Measurements from ENCODE around the gene LEPROT.
"Not testable (repeated sequence)": the region's sequence is repeated elsewhere in the genome, so short reads cannot be mapped to it uniquely, and the experiment has no call there.

LEPROT gene

DNA sequence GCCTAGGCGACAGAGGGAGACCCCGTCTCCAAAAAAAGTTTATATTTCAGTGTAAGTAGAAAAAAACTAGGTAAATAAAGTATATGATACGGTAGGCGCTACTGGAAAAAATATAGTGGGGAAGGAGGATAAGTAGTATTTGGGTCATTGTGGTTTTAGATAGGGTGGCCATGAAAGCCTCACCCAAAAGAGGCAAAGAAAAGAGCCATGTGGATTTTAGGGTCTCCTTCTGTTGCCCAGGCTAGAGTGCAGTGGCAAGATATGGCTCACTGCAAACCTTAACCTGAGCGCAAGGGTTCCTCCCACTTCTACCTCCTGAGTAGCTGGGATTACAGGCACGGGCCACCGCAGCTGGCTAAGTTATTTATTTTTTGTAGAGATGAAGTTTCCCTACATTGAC is 17.1 kb downstream of the LEPROT start:
- no peak for DNase-seq (ENCODE audit: low spot score)

DNA sequence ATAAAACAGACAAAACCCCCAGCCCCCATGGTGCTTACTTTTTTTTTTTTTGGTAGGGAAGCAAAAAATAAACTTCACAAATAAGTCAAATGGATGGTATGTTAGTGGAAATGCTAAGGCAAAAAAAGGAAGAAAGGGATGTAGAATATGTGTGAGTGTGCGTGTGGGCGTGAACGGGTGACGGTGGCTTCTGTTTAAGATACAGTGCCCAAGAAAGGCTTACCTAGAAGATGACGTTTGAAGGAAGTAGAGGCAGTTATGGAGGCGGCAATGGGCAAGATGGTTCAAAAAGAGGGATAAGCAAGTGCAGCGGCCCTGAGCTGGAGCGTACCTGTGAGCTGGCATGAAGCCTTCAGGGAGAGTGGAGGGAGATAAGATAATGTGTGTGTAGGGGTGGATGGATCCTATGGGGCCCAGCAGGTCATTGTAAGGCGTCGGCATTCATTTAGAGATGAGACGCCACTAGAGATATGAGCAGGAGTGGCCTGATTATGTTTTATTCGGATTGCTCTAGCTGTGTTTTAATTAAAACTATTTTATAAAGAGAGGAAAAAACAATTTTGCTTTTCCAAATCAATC is 19.9 kb downstream of the LEPROT start:
- no peak for DNase-seq (ENCODE audit: low spot score)

DNA sequence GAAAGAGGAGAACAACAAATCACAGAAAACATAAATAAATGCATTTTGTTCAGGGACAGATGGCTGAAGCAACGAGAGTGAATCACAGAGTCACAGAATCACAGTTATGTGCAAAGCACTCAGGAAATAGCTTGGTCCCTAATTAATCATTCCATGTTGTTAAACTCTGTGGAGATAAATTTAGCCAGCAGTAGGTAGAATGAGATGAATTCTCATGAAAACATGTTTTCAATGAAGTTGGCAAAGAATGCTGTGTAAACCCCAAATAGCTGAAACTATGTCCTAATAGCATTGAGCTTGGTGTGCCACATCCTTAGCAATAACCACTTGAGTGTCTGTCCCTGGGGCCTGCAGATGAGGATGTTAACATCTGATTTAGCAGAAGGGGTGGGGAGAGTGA is 20.4 kb downstream of the LEPROT start:
- no peak for DNase-seq (ENCODE audit: low spot score)

DNA sequence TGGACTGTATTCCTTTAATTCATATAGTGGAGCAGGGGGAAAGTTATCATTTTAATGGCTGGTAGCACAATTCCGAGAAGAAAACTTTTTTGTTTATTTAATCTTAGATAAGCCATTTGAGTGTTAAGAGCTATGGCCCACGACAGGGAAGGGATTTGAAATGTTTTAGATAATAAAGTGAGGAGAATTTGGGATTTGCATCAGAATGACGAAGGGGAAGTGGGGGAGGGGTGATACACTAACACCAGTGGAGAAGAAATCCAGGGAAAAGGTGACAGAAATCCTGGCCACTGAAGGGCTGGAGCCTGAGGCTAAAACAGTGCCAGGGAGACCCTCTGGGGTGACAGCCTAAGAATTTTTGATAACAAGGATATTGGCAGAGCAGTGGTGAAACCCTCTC is 21.0 kb downstream of the LEPROT start:
- no peak for DNase-seq (ENCODE audit: low spot score)

DNA sequence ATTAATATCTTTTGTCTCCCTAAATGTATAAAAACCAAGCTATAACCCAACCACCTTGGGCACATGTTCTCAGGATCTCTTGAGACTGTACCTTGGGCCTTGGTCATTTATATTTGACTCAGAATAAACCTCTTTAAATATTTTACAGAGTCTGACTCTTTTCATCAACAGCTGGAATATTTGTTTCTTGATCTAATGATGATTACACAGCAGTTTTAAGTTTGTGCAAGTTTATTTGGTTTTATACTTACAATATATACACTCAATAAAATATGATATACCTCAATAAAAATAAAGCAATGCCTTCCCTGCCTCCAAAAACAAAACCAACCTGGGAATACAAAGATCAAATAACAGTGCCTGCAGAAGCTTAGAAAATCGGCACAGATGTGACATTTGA is 22.0 kb downstream of the LEPROT start:
- no peak for DNase-seq (ENCODE audit: low spot score)

DNA sequence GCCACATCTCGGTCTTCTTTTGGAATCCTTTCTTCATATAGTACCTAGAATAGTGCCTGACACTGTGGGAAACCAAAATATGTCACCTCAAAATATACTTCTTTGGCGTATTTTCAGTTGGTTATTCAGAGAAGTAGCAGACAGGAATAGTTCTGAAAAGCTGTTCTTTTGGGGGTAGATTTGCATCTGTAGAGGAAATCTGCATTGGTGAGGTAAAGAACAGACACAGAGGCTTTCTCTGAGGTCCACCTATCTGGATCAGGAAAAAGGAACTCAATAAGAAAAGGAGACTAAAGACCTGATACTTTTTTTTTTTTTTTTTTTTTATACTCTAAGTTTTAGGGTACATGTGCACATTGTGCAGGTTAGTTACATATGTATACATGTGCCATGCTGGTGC is 23.2 kb downstream of the LEPROT start:
- DNase-seq (ENCODE audit: low spot score) = no peak

DNA sequence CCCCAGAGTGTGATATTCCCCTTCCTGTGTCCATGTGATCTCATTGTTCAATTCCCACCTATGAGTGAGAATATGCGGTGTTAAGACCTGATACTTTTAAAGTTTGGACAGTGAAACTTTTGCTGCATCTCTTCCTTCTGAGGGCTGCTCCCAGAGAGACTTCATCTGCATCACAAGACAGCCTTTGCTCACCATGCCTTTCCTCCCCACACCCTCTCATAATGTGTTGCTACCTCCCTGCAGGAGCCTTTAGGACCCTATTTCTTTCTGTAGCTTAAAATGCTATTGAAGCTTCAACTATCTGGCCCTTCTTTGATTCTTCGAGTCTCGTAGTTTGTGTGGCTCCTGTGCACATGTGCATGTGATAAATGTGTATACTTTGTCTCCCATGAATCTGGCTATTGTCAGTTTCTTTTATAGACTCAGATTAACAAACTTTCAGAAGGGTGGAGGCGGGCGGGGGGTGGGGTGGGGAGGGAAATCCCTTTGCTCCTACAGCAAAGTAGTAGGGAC is 23.7 kb downstream of the LEPROT start:
- DNase-seq (ENCODE audit: low spot score) = no peak

DNA sequence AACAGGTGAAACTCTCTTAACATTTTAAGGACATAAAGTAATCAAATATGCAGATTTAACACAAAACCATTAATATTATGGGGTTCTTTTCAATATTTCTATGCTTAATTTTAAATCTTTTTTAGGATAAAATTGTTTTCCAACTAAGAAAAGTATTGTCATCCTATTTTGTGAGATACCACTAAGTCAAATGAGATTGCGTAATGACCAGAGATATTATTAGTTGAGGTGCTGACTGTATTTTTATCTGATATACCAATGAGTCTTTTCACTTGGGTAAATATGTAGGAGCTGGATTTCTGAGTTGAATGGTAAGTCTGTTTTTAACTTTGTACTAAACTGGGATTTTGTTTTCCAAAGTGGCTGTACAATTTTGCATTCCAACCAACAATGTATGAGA is 25.4 kb downstream of the LEPROT start:
- no peak for DNase-seq (ENCODE audit: low spot score)

DNA sequence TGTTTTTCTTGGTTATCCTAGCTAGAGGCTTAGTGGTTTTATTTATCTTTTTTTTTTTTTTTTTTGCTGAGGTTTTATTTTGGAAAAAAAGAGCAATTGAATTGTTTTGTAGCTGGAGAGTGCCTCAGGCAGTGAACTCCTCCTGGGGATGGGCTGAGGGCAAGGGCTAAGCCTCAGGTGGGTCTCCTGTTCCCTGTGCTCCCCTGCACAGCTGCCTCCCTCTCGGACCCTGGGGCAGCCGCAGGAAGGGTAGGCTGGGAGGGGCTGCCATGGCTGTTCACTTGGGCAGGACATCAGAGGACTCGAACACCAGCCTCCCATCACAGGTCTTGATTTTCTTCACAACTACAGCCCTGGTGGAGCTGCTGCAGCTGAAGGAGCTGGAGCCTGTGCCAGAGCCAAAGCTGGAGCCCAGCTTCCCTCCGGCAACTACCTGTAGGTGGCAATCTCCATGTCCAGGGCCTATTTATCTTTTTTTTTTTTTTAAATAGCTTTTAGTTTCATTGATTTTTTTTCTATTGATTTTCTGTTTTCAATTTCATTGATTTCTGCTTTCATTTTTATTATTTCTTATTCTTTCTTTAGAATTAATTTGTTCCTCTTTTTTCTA is 28.9 kb downstream of the LEPROT start:
- no peak for DNase-seq (ENCODE audit: low spot score)

DNA sequence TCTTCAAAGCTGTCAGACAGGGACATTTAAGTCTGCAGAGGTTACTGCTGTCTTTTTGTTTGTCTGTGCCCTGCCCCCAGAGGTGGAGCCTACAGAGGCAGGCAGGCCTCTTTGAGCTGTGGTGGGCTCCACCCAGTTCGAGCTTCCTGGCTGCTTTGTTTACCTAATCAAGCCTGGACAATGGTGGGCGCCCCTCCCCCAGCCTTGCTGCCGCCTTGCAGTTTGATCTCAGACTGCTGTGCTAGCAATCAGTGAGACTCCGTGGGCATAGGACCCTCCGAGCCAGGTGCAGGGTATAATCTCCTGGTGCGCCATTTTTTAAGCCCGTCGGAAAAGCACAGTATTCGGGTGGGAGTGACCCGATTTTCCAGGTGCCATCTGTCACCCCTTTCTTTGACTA is 35.2 kb downstream of the LEPROT start:
- not testable (repeated sequence) for DNase-seq (ENCODE audit: low spot score)

DNA sequence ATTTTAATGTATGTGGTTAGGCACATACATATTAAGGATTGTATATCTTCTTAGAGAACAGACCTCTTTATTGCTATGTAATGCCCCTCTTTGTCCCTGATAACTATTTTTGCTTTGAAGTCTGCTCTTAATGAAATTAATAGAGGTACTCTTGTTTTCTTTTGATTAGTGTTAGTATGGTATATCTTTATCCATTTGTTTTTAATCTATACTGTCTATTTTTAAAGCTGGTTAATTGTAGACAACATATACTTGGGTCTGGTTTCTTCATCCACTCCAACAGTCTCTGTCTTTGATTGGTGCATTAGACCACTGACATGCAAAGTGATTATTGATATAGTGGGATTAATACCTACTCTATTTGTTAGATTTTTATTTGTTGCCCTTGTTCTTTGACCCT is 36.0 kb downstream of the LEPROT start:
- DNase-seq (ENCODE audit: low spot score) = no peak

DNA sequence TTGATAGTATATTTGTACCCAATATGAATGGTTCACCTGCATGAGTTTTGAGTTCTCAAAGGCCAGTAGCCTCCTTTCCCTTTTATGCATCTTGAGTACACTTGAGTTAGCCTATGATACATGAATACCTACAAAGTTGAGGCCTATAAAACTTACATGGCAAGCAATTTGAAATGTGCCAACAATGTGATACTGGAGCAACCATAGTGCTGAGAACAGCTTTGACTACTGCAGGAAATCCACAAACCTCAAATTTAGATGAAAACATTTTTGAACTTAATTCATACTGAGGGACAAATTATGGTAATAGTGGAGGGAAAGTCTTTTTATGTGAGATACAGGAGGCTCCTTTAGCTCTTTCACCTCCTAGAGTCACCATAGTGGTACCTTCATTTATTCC is 37.4 kb downstream of the LEPROT start:
- no peak for DNase-seq (ENCODE audit: low spot score)

DNA sequence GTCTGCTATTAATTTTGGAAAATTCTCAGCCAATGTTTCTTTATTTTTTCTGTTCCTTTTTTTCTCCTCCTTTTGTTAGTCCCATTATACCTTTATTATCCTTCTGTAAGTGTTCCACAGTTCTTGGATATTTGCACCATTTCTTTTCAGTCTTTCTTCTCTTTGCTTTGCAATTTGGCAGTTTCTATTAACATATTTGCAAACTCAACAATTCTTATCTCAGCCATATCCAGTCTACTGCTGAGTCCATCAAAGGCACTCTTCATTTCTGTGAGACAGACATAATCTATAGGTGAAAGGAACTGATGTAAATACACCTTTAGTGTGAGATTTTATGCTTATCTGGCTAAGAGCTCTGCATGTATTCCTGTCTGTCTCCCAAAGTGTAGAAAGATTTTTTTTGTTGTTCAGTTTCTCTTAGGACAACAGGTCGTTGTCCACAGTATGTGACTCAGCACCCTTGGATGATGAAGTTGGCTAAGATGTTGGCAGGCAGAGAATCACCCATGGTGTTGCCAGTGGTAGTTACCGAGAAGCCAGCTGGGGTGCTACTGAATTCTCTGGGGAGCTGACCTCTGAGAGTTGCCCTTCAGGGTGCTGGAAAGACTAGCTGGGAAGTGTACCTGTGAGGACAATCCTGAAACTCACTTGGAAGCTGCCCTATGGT is 38.4 kb downstream of the LEPROT start:
- no peak for DNase-seq (ENCODE audit: low spot score)

DNA sequence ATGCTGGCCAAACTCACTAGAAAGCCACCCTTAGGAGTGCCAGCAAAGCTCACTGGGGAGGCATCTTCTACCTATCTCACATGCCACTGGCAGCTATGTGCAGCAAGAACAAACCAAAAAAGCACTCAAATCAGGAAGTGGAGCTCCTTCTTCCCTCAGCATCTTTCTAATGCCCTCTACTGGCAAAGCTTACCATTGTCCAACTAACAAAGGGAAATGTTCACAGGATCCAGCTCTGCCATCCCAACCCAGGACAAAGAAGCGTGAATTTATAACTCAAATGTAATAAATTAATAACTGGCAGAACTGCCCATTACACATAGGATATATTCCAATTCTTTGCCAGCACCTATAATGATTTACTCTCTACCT is 38.9 kb downstream of the LEPROT start:
- no peak for DNase-seq (ENCODE audit: low spot score)

DNA sequence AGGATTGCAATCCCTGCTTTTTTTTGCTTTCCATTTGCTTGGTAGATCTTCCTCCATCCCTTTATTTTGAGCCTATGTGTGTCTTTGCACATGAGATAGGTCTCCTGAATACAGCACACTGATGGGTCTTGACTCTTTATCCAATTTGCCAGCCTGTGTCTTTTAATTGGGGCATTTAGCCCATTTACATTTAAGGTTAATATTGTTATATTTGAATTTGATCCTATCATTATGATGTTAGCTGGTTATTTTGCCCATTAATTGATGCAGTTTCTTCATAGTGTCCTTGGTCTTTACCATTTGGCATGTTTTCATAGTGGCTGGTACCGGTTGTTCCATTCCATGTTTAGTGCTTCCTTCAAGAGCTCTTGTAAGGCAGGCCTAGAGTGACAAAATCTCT is 45.4 kb downstream of the LEPROT start:
- not testable (repeated sequence) for DNase-seq (ENCODE audit: low spot score)

DNA sequence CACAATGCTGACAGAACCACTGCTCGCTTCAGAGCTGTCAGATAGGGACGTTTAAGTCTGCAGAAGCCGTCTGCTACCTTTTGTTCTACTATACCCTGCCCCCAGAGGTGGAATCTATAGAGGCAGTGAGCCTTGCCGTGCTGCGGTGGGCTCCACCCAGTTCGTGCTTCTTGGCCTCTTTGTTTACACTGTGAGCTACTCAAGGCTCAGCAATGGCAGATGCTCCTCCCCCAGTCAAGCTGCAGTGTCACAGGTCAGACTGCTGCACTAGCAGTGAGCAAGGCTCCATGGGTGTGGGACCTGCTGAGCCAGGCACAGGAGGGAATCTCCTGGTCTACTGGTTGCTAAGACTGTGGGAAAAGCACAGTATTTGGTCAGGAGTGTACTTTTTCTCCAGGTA is 47.1 kb downstream of the LEPROT start:
- DNase-seq (ENCODE audit: low spot score) = no peak

DNA sequence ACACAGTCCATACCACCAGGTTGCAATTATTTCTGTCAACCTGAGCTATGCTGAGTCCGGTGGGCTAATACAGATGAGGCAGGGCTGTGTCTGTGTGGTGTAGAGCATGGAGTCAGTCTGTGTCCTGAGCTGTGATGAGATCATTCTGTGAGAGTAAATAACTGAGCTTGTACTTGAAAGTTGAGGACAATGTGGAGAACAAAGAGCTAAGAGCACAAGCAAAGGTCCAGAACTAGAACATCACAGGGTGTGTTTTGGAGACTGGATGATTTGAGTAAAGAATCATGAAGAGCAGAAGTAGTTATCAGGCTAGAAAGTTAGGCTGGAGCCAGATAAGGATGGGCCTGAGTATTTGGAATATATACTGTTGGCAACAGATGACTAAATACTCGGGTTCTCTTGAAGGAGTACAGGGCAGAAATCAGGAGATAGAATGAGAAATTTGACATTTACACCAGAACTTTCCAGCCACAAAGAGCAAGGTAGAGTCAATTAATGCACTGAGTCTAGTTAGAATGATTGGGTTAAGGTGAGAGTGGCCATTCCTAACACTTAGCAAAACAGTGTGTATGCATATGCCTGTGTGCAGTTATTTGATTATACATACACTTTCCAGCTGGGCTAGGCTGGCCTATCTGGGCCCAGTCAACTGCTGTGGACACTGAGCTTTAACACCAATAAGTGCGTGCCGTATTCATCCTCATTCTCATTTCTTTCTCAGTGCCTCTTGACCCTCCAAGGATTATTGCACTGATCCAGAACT is 48.8 kb downstream of the LEPROT start:
- no peak for DNase-seq (ENCODE audit: low spot score)

DNA sequence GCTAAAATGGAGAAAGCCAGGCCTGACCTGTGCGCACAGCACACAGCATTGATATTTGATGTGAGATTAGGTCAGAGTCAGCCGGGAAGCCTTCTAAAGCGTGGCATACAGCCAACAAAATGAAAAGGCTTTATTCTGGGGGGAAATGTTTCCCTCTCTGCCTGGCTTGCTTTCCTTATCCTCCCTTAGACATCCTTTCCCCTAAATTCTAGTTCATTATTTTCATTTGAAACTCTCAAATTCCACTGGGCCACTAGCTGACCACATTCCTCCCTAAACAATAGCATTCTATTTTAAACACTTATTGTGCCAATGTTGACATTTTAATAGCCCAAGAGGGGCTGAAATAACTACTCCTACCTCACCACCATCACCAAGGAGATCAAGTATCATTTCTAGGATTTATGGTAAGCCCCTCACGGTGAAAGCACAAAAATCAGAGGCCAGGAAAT is 49.4 kb downstream of the LEPROT start:
- no peak for DNase-seq (ENCODE audit: low spot score)

DNA sequence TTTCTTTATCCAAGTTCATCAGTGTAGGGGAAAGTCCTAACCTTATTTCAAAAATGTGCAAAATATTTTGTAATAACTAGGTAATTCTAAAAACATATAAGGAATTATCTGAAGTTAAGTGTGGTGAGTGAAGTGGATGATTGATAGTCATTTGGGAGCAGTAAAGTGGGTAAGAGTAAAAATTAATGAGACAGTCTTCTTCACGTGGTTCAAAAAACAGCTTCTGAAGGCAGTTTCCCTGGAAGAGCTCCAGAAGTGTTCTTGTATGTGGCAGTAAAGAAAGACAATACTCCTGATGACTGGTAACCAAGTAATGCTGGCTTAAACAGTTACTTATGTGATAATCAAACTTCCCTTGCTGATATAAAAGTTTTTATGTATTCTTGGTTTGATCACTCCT is 50.3 kb downstream of the LEPROT start:
- no peak for DNase-seq (ENCODE audit: low spot score)

DNA sequence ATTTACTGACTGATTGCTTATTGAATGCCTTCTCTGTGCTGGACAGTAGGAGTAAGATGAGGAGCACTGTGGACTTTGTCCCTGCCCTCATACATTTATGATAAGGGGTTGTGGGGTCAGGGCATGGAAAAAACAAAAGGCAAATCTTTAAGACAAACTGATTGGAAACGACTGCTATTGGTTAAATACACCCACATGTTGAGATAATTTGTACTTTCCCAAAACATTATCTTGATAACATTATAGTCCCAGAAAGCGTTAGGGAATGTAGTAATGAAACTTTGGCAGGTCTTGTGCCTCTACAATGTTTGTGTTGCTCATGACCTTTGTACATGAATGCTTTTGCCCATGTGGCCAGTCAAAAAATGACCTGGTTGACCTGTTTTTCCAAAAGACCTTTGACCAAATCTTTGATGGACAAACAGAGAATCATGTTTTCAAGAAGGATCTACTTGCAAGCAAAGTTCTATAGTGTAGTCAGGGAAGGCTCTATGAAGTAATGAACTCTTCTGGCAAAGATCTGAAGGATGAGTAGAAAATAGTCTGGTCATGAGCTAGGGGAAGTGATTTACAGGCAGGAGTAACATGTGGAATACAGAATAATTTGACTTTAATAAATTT is 50.9 kb downstream of the LEPROT start:
- no peak for DNase-seq (ENCODE audit: low spot score)

DNA sequence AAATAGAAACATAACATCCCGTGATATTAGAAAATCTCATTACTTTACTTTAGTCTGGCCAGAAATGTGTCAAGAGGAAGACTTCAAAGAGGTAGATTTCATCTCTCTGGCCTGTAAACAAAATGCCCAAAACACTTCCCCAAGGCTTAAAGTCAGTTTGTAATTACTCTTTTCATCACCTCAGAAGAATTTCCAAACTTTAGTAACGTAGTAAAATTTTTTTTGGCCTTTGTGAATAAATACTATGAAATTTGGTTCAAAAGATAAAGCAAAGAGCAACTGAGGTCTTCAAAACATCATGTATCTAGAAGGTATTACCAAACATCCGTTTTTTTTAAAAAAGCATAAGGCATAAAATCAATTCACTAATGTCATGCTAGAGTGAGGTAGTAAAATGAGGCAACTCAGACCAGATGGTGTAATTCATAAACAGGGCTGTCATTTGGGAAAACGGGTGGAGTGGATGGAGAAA is 51.4 kb downstream of the LEPROT start:
- no peak for DNase-seq (ENCODE audit: low spot score)

DNA sequence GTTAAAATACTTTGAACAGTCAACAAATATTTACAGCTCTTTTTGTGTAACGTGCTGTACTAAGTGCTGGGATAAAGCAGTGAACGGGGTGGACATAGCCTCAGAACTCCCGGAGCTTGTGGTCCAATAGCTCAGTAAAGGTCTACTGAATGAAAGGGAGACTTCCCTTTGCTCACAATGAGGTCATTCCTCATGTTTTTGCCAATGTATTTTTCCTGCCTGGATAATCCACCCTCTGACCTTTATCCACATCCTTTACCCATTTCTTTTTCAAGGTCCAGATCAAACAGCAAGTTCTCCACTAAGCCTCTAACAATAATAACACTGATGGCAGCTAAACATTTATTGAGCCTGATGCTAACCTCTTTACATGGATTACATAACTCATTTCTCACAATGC is 55.9 kb downstream of the LEPROT start:
- DNase-seq (ENCODE audit: low spot score) = no peak

Data from CD4-positive, alpha-beta T cell treated with Interleukin-6 at 100 ng/mL for 8 hours (primary cell).